GM21390 (cell line): ENCODE data around the gene ACTN2.

ENCODE experiments used
- ATAC-seq: cut with Tn5 transposase; IDR thresholded peaks from one replicate; pipeline ENCODE4 v1.9.1; 2021; ENCODE audit not compliant: unreplicated experiment

ACTN2 gene

DNA sequence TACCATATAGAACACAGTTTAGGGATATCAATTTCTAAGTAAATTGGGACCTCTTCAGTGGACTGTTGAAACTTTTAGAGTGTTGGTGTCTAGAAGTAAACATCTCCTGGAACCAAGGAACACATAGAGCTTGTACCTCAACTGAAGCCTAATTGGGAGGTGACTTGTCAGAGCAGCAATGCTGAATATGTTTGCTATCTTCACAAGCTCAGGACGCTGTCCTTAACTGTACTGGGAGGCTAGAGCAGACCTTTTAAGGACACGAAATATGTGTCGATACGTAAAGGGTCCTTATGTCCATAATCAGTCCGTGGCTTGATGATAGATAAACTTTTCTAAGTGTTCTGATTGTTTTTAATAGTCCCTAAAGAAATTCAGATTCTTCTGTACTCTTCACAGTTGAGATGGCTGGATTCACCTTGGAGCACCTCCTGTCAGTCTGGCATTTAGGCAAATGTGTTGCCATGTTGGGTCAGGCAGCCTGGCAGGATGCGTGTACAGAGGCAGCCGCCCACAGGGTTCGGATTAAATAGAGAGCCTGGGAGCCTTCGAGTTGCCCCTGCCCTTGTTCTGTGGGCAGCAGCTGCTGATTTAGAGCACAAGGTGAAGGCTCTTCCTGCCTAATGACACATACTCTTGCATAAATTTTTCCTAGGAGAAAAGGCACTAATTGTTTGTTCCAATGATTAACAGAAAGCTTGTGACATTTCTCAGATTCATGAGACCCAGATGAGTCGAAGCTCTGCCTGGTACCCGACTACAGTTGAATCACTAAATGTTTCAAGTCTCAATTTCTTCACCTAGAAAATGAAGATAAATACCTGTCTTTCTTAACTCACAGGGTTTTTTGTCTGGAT is 3.6 kb downstream of the ACTN2 start:
- ATAC-seq, result no peak

DNA sequence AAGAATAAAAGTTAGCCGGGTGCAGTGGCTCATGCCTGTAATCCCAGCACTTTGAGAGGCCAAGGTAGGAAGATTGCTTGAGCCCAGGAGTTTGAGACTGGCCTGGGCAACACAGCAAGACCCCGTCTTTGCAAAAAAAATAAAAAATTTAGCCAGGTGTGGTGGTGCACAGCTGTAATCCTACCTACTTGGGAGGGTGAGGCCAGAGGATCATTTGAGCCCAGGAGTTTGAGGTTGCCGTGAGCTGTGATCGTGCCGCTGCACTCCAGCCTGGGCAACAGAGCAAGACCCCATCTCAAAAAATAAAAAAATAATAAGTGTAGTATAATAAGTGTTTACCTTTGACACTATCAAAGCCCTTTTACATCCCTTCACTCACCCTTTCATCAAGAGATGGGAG is 5.0 kb downstream of the ACTN2 start:
- ATAC-seq, result no peak

GRCh38 chr1:236692128-236692527 is 5.8 kb downstream of the ACTN2 start:
- no peak for ATAC-seq

DNA sequence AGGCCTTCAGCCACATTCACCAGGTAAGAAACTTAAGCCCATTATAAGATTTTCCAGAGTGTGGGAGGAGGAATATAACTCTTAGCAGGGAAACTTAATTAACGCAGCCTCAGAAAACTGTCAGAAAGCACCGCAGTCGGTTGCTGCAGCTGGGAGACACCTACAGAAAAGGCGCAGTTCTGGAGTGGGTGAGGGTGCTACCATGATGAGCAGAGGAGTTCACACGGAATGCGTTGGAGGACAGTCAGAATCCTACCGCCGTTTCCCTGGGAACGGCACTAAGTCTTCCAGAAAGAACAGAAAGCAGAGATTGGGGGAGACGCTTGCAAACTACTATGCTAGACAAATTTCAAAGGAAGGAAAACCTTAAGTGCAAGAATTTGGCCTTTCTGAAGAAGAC is 6.4 kb downstream of the ACTN2 start:
- ATAC-seq, result no peak

DNA sequence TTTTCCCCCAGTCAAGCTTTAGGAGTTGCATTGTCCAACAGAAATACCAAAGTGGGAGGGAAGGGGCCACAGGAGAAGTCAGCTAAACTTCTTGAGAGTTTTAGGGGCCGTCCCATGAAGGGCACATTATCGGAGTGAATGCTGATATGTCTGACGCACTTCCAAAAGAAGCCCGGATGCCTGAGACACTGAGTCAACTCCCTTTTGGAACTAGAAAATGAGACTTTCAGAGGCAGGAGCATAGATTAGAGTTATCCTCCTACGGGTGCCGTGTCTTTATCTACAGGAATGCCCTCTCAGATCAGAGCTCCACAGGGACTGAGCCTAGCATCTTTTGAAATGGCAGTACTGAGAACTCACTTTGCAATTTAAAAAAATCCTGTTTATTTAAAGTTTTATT is 13.1 kb downstream of the ACTN2 start:
- no peak for ATAC-seq

GRCh38 chr1:236700903-236701302 is 14.6 kb downstream of the ACTN2 start:
- no peak for ATAC-seq

- ATAC-seq, result no peak
These were observed 15.5 kb downstream of the ACTN2 start for GRCh38 chr1:236701782-236702181.

GRCh38 chr1:236702791-236703394 is 16.6 kb downstream of the ACTN2 start:
- no peak for ATAC-seq

DNA sequence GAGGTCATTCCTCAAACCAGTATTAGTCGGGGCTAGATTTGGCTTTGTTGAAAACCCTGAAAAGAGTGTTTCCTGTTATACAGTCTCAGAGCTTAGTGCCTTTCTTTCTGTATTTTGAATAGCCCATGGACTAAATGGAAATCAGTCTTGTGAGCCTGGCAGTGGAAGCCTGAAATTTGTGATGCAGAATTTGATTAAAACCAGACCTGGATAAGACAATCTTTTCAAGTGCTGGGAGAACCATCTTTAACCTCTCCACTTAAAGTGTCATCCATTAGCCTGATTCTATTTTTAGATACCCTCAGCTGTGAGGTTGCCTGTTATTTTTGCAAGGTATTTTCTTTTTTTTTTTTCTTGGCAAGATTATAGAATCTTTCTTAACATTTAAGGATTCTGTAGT is 19.5 kb downstream of the ACTN2 start:
- no peak for ATAC-seq

- ATAC-seq, result no peak
These were observed 19.9 kb downstream of the ACTN2 start for GRCh38 chr1:236706183-236706582.

GRCh38 chr1:236710328-236710892 is 24.1 kb downstream of the ACTN2 start:
- no peak for ATAC-seq

- ATAC-seq, result no peak
These were observed 29.9 kb downstream of the ACTN2 start for GRCh38 chr1:236716160-236716559.

DNA sequence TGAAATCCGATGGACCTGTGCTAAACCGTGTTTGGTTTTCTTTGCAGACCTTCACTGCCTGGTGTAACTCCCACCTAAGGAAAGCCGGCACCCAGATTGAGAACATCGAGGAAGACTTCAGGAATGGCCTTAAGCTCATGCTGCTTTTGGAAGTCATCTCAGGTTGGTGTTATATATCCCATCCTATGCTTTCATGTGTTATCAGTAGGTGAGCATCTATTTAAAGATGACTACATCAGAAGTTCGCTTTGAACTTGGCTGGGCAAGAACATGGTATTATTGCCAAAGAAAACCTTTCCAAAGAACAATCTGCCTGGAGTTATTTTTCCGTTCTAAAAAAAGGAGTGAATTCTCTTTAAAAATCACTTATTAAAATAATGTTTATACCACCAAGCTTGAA is 31.5 kb downstream of the ACTN2 start:
- ATAC-seq, result no peak

- no peak for ATAC-seq
These were observed 32.0 kb downstream of the ACTN2 start for GRCh38 chr1:236718328-236718727.

GRCh38 chr1:236720206-236720605 is 33.9 kb downstream of the ACTN2 start:
- ATAC-seq, result no peak

DNA sequence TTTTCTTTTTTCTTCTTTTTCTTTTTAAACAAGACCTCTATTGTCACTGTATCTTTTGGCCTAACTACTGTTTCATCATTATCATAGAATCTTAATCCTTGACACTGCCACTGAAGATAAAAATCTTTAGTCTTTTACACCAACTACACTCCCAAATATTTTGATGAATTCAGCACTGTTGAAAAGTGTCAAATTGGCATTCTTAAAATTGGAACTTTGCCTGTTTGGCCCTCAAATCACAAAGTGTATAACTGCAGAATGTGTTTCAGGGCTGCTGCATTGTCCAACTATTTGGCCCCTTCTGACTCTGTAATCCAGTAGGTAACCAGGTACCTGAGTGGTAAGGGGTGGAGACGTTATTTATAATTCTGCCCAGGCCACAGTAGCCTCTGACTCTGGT is 34.3 kb downstream of the ACTN2 start:
- ATAC-seq, result no peak

- ATAC-seq, result no peak
These were observed 37.8 kb downstream of the ACTN2 start for GRCh38 chr1:236724049-236724448.

DNA sequence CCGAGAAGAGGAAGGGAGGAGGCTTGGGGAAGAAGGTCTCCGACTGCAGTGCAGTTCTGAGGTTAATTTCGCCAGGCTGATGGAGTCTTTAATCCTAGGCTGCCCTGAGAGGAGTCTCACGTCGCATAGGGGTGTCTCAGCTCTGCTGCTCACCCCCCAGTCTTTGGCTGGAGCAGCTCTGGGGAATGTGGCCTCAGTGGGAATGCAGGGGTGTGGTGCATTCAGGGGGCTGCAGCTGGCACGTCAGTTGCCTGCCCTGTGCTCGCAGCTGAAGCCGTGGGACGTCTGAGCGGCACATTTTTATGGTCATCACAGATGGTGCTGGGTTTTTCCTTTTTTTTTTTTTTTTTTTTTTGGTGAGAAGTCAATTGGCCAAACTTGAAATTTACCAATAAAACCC is 38.2 kb downstream of the ACTN2 start:
- no peak for ATAC-seq

GRCh38 chr1:236725668-236726067 is 39.4 kb downstream of the ACTN2 start:
- no peak for ATAC-seq

DNA sequence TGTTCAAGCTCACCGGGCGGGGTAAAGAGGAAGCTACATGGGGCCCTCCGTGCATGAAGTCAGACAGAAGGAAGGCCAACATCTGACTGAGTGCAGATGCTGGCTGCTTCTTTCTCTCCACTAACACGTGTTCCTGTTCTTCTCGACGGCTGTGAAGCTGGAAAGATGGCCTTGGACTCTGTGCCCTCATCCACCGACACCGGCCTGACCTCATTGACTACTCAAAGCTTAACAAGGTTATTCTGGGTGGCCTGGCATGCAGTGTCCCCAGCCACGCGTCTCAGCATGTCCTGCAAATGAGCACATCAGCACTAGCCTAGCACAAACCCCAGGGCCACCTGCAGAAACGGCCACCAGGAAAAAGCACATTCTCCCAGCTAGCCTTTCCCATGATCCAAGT is 41.2 kb downstream of the ACTN2 start:
- no peak for ATAC-seq

GRCh38 chr1:236728752-236729151 is 42.5 kb downstream of the ACTN2 start:
- ATAC-seq, result no peak

DNA sequence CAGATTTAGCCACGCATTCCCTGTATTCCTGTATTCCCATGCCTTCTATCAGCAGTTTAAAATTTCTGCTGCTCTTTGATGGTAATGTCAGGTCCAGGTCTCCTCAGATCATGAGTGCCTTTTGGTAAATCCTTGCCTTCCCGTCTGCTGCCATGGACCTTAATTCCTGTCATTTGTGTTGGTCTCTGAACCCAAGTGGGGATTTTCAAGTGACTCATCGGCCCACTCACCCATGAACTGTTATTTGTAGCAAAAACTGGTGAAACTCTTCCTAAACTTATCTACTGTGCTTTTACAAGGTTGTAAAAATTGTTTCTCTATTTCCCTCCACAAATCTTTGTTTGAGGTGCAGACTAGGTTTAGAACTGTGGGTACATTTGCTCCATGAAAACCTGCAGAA is 47.4 kb downstream of the ACTN2 start:
- no peak for ATAC-seq
